K562 (cell line): ENCODE data around the gene ACOD1. TPM values are rescaled to one million over a fixed set of nuclear protein-coding genes. Genes with fewer than 3 reads are reported as not detected.

ENCODE experiments used
- ATAC-seq: fragments of 200-7000 bp; cut with Tn5 transposase; 3 replicates; pipeline ENCODE4 v1.9.1; 2020; ENCODE audit warnings: moderate library complexity
- BruUV-seq: library from RNA; stranded (reverse); fragments of 400-500 nt; replicated peaks from 2 replicates; lab custom pipeline; 2021; lab: Mats Ljungman, UMichigan
- CTCF ChIA-PET: fragments of 300-600 bp; formaldehyde crosslinking; extraction: SDS; loops from one replicate; lab custom pipeline; 2021; ENCODE audit warnings: low intra/inter-chr PET ratio; lab: Yijun Ruan, JAX
- POLR2A ChIA-PET: fragments of 300-600, 350-650 bp; sonication (Branson Sonifier 250); formaldehyde crosslinking; extraction: SDS; loops from one replicate; lab custom pipeline; 2021; ENCODE audit warnings: antibody characterized with exemption, inconsistent platforms; lab: Yijun Ruan, JAX
- DNase-seq, 4 experiments: peaks; one replicate each; pipeline versions ENCODE4 v3.0.0 to v3.0.0-alpha.2; 2011 to 2018; ENCODE audit warnings: low spot score in 3 of 4, mixed read lengths in 3 of 4; ENCODE audit errors: extremely low read depth in 1 of 4
- FAIRE-seq: peaks from 2 replicates; lab custom pipeline; 2011; peaks lifted over from hg19 to GRCh38; lab: Jason Lieb, UNC
- H2AFZ ChIP-seq: 2 replicates; pipeline ENCODE4 v1.6.0; 2011; ENCODE audit warnings: low read depth, low read length, control low read depth, inconsistent platforms
- H3K27ac ChIP-seq: fragments of 200-600 bp; 3 replicates; pipeline ENCODE4 v1.8.0; 2011; ENCODE audit warnings: low read depth, mild to moderate bottlenecking, control low read depth, inconsistent platforms, low read length, moderate library complexity, mixed read lengths; ENCODE audit errors: extremely low read depth
- H3K27me3 ChIP-seq, 2 experiments: fragments of 300-600 bp in 1 of 2; 2 replicates in 1 of 2; 3 replicates in 1 of 2; pipeline versions ENCODE4 v1.6.0 to v1.8.0; 2011; ENCODE audit warnings: inconsistent platforms in 2 of 2, low read length in 2 of 2, mild to moderate bottlenecking in 1 of 2, mixed read lengths in 1 of 2, moderate library complexity in 1 of 2; ENCODE audit not compliant: control insufficient read depth in 2 of 2, insufficient read depth in 2 of 2
- H3K36me3 ChIP-seq: fragments of 300-600 bp; 3 replicates; pipeline ENCODE4 v1.8.0; 2011; ENCODE audit warnings: mild to moderate bottlenecking, low read length, inconsistent platforms; ENCODE audit not compliant: control insufficient read depth, insufficient read depth
- H3K4me1 ChIP-seq, 2 experiments: fragments of 200-600 bp in 1 of 2; replicated peaks in 1 of 2; 2 replicates in 1 of 2; 3 replicates in 1 of 2; pipeline versions ENCODE4 v1.5.1 to v1.8.0; 2011; ENCODE audit warnings: inconsistent platforms in 2 of 2, low read length in 2 of 2, mild to moderate bottlenecking in 1 of 2, mixed read lengths in 1 of 2, moderate library complexity in 1 of 2; ENCODE audit not compliant: control insufficient read depth in 2 of 2, insufficient read depth in 2 of 2
- H3K4me2 ChIP-seq: 2 replicates; pipeline ENCODE4 v1.6.1; 2011; ENCODE audit warnings: low read length, control low read depth, inconsistent platforms, mixed read lengths; ENCODE audit not compliant: insufficient read depth
- H3K4me3 ChIP-seq: fragments of 200-600 bp; sonication (generic), shearing (Covaris generic); 2 replicates; pipeline ENCODE4 v1.5.1; 2016; ENCODE audit warnings: control low read depth, inconsistent platforms
- H3K79me2 ChIP-seq: fragments of 200-600 bp; 3 replicates; pipeline ENCODE4 v1.8.0; 2011; ENCODE audit warnings: low read length, inconsistent platforms; ENCODE audit not compliant: control insufficient read depth, insufficient read depth
- H3K9ac ChIP-seq, 2 experiments: 2 replicates each; pipeline versions ENCODE4 v1.6.0 to v1.6.1; 2011; ENCODE audit warnings: low read depth in 2 of 2, low read length in 2 of 2, control low read depth in 1 of 2, inconsistent platforms in 1 of 2, mild to moderate bottlenecking in 1 of 2, mixed read lengths in 1 of 2; ENCODE audit not compliant: insufficient read depth in 1 of 2
- H3K9me1 ChIP-seq: one replicate; pipeline ENCODE4 v1.6.0; 2011; ENCODE audit warnings: inconsistent platforms, mild to moderate bottlenecking, low read length, moderate library complexity; ENCODE audit not compliant: control insufficient read depth, insufficient read depth
- H3K9me3 ChIP-seq: replicated peaks from 2 replicates; pipeline ENCODE4 v1.5.1; 2011; ENCODE audit warnings: low read depth, low read length, inconsistent platforms; ENCODE audit not compliant: control insufficient read depth, insufficient read depth
- H4K20me1 ChIP-seq: replicated peaks from 2 replicates; pipeline ENCODE4 v1.6.1; 2011; ENCODE audit warnings: low read length, inconsistent platforms, mixed read lengths; ENCODE audit not compliant: control insufficient read depth, insufficient read depth
- CBFA2T3 ChIP-seq: fragments of 450-650 bp; IDR thresholded peaks from 2 replicates; pipeline ENCODE4 v1.6.1; 2017
- ELK3 ChIP-seq: fragments of 450-650 bp; formaldehyde crosslinking; IDR thresholded peaks from 2 replicates; pipeline ENCODE4 v1.4.0; 2020; ENCODE audit warnings: mild to moderate bottlenecking
- FOXA1 ChIP-seq: fragments of 450-650 bp; IDR thresholded peaks from 2 replicates; pipeline ENCODE4 v1.6.1; 2016; ENCODE audit warnings: mild to moderate bottlenecking, borderline replicate concordance
- FOXJ3 ChIP-seq: sonication (generic); formaldehyde crosslinking; IDR thresholded peaks from 2 replicates; pipeline ENCODE4 v1.4.0; 2020; ENCODE audit warnings: mild to moderate bottlenecking, missing genetic modification reagents
- LEF1 ChIP-seq: fragments of 450-650 bp; IDR thresholded peaks from 2 replicates; pipeline ENCODE4 v1.6.1; 2016; ENCODE audit warnings: mild to moderate bottlenecking
- MCM7 ChIP-seq, 2 experiments: fragments of 450-650 bp; IDR thresholded peaks; 2 replicates each; pipeline ENCODE4 v1.6.1; 2016 to 2018
- PTTG1 ChIP-seq: fragments of 450-650 bp; IDR thresholded peaks from 2 replicates; pipeline ENCODE4 v1.6.1; 2016; ENCODE audit warnings: low read depth, mild to moderate bottlenecking, missing genetic modification characterization, missing compliant biosample characterization
- SPI1 ChIP-seq: IDR thresholded peaks from 2 replicates; pipeline ENCODE4 v1.6.1; 2011; ENCODE audit warnings: low read depth, low read length, control low read depth, borderline replicate concordance
- ZNF134 ChIP-seq: fragments of 250-450 bp; sonication (Bioruptor Pico); conservative IDR thresholded peaks from 2 replicates; pipeline ENCODE4 v1.4.0; 2020
- WGBS: fragments of 100-300 bp; shearing (Covaris generic); methylation state at CpG from one replicate; pipeline ENCODE4 v1.1.6; 2016; ENCODE audit warnings: low coverage, mixed read lengths; ENCODE audit not compliant: insufficient coverage; ENCODE audit errors: missing lambda C conversion rate; 5-methylcytosine and 5-hydroxymethylcytosine counted together
- in situ Hi-C: fragments of 300-500 bp; cut with MboI; formaldehyde crosslinking; loops from 4 replicates; pipeline ENCODE4 v1.15.0; 2018; ENCODE audit warnings: inconsistent platforms, mixed read lengths
- intact Hi-C: fragments of 100-400 bp; cut with micrococcal nuclease; formaldehyde crosslinking; loops from 2 replicates; pipeline ENCODE4 v1.14.2; 2022
- polyA plus RNA-seq, 8 experiments: library from polyadenylated mRNA; depleted of rRNA in 4 of 8; stranded (reverse) in 5 of 8; unstranded in 3 of 8; fragments of >200 nt; fragmentation: Nextera tagmentation in 2 of 8; fragmentation: Illumina TruSeq in 1 of 8; extraction: Ambion mirVana in 2 of 8; extraction: Trizol in 1 of 8; gene quantifications; 2 replicates each; pipeline versions ENCODE4 v1.2.1 to v1.2.3, GENCODE V29; 2011 to 2014; ENCODE audit warnings: inconsistent platforms in 1 of 8, missing spikeins in 1 of 8
- total RNA-seq, 7 experiments: library from RNA; depleted of rRNA in 6 of 7; stranded (reverse); fragments of >200 nt in 6 of 7; fragmentation: Illumina TruSeq in 2 of 7; extraction: Trizol in 2 of 7; gene quantifications; 2 replicates each; pipeline versions ENCODE4 v1.2.1 to v1.2.3, GENCODE V29; 2011 to 2021; ENCODE audit warnings: low replicate concordance in 1 of 7

The ACOD1 gene
- total and polyA plus RNA-seq, 9 of the 15 experiments (the other 6 are each of a cell fraction or from before 2014, with no cell fraction given), result not detected

DNA sequence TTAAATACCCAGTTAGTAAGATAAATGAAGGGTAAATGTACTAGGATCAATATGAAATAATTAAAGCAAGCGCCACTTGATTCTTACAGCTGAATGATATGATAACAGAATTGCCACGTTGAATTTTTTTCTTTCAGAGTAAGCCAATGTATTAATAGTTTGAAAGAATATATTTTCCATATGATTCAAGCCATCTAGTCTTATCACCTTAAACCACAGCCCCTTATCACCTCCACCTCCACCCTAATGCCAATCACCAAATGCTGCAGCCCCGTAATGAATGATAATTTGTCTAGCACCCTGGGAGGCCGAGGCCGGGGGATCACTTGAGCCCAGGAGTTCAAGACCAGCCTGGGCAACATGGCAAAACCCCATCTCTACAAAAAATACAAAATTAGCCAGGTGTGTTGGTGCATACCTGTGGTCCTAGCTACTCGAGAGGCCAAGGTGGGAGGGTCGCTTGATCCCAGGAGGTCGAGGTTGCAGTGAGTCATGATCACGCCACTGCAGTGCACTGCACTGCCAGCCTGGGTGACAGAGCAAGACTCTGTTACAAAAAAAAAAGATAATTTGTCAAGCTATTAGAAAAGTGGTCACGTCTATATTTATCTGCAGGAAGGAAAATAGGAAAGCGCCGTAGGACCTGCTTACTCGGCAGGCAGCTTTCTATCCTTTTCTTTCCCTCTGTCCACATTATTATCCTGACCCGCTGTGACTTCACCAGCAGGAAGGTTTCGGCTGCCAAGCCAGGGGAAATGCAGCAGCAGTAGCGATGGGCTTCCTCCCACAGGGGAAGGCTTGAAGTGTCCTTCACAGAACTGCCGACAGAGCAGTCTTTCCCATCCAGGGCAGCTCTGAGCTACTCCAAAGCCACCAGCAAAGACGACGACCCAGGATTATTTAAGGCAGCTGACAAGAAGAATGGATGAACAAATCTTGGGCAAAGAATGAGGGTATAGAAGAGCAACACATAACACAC is 23.8 kb downstream of the ACOD1 start:
- DNase-seq, result no peak
- Histone ChIP-seq H3K9me1 (no peaks in the 10 kb centered on the region), H3K9ac (no peak overlapping the region), H3K27me3 (peaks cover 0 to 20% of the 10 kb centered on the region in 2 experiments; a peak in 2 of 5 replicates), H3K79me2 (no peaks in the 10 kb centered on the region), H3K9me3 (no peaks in the 10 kb centered on the region), H2AFZ (no peak overlapping the region), H3K4me1 (no peaks in the 10 kb centered on the region), H3K36me3 (no peaks in the 10 kb centered on the region), H4K20me1 (no peaks in the 10 kb centered on the region), H3K27ac (no peak overlapping the region), H3K4me3 (no peak overlapping the region), H3K4me2 (no peak overlapping the region)
- ChIA-PET CTCF (no interaction called here), POLR2A (interaction anchor here (0.7 kb wide), 1 partner anchor 32 kb away, joined by 5 read pairs; no protein-coding TSS in a partner anchor)
- ATAC-seq, result peak; percentile 49; the same call in 2 of the 3 replicates
- TF ChIP-seq PTTG1 (tag) (no peak), CBFA2T3 (peak; percentile 17; the same call in 1 of the 2 replicates)
- intact Hi-C loops, result no loop called here
- in situ Hi-C loops, result no loop called here
- 5% methylated on average over 18 of the region's 19 CpGs for WGBS
- no TSS peak for BruUV-seq
- FAIRE-seq, result no peak

DNA sequence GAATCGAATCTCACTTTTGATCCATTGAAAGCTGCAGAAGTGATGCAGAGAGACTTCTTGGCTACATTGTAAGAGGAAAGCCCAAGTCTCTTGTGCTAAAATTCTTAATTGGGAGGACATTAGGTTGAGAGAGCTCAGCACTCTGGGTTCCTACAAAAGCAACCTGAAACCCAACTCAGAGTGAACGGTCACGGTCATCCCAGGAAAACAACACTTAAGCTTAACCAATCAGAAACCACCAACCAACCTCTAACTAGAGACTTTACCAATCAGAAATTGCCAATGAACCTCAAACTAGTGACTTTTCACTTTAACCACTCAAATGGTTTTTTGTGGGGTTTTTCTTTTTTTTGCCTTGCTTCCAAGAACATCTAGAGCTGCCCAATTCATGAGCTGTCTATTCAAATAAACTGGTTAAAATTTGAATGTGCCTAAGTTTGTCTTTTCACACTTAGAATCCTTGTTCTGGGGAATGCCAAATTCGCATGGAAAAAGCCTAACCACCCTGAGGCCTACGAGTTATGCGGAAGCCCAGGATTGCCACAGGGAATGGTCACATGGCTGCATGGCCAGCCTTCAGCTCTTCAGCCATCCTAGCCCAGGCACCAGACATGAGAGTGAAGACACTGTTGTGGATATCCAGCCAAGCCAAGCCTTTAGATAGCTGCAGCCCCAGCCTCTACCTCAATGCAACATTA is 25.8 kb downstream of the ACOD1 start:
- no peak overlapping the region for H3K4me3 ChIP-seq
- 10% methylated on average over 6 of the region's 6 CpGs for WGBS
- no peaks in the 10 kb centered on the region for H3K79me2 ChIP-seq
- no peak for TF ChIP-seq FOXJ3 (CRISPR knock-in tag)
- no peak for TF ChIP-seq SPI1
- no peak for TF ChIP-seq FOXA1
- no peak for TF ChIP-seq LEF1
- TF ChIP-seq ZNF134, result no peak
- TF ChIP-seq MCM7 (IDR thresholded peaks at IDR 0.05), result no peak
- TF ChIP-seq ELK3 (CRISPR knock-in tag), result no peak

More for the DNA sequence above, 25.8 kb downstream of the ACOD1 start:
- Histone ChIP-seq H3K36me3 (no peaks in the 10 kb centered on the region), H3K4me2 (no peak overlapping the region), H3K27me3 (peaks cover 0 to 23% of the 10 kb centered on the region in 2 experiments; a peak in 2 of 5 replicates), H4K20me1 (no peaks in the 10 kb centered on the region), H2AFZ (no peak overlapping the region), H3K27ac (no peak overlapping the region), H3K9ac (no peak overlapping the region), H3K9me1 (no peaks in the 10 kb centered on the region), H3K4me1 (no peaks in the 10 kb centered on the region), H3K9me3 (no peaks in the 10 kb centered on the region)
- ATAC-seq (no peak), DNase-seq (no peak), FAIRE-seq (no peak)
- no TSS peak for BruUV-seq
- in situ Hi-C loops, result no loop called here
- POLR2A ChIA-PET, result no interaction called here
- CTCF ChIA-PET, result no interaction called here
- intact Hi-C loops, result no loop called here
